Activated T-helper 1 cell treated with anti-CD3 and anti-CD28 coated beads, Interleukin-12 subunit alpha, Interleukin-12 subunit beta, Interleukin-2, Interleukin-4 antibody, amounts not matched to agents 30 ng/mL and 10 ng/mL and 1 ng/mL, durations not matched to agents 14 hours and 24 hours and 36 hours (primary cell): ENCODE data around the gene SULT1C3. TPM values are rescaled to one million over a fixed set of nuclear protein-coding genes. Genes with fewer than 3 reads are reported as not detected.

ENCODE experiments used
- DNase-seq: peaks from one replicate; pipeline ENCODE4 v3.0.0; 2021; ENCODE audit warnings: low spot score
- H3K27ac Mint-ChIP-seq: one replicate; pipeline ENCODE4 v1.8.0; 2021; ENCODE audit warnings: mild to moderate bottlenecking, mixed read lengths
- H3K27me3 Mint-ChIP-seq: one replicate; pipeline ENCODE4 v1.8.0; 2022; ENCODE audit warnings: mild to moderate bottlenecking, moderate library complexity, mixed read lengths; ENCODE audit not compliant: insufficient read depth
- H3K36me3 Mint-ChIP-seq: one replicate; pipeline ENCODE4 v1.8.0; 2021; ENCODE audit warnings: low read depth, mixed read lengths
- H3K4me1 Mint-ChIP-seq: one replicate; pipeline ENCODE4 v1.8.0; 2021; ENCODE audit warnings: low read depth, mixed read lengths
- H3K4me3 Mint-ChIP-seq: one replicate; pipeline ENCODE4 v1.8.0; 2021; ENCODE audit warnings: mild to moderate bottlenecking, moderate library complexity, mixed read lengths
- H3K9me3 Mint-ChIP-seq: one replicate; pipeline ENCODE4 v1.8.0; 2021; ENCODE audit warnings: mixed read lengths
- intact Hi-C: fragments of 100-400 bp; cut with micrococcal nuclease; formaldehyde crosslinking; loops from one replicate; pipeline ENCODE4 v1.15.1; 2024
- total RNA-seq: library from RNA; stranded (reverse); gene quantifications from 2 replicates; pipeline ENCODE4 v1.2.3, GENCODE V29; 2022

The SULT1C3 gene
- total RNA-seq = not detected in 2 replicates

DNA sequence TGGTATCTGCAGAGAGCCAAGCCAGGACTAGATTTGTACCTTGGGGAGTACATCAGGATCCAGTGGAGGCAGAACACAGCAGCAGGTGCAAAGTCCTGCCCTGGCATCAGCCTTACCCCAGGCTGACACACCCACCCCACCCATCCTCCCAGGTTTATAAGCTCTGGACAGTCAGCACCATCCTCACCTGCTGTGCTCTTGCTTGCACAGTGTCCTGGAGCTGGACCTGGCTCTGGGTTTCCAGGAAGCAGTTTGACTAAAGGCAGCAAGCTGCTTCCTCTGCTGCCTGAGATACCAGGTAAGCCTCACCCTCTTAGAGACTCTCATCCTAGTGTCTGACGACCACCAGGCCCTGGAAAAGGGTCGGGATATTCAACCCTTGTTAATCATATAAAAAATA is at the start of gene SULT1C3:
TSS of gene SULT1C3 (plus strand) at position 183 of the 400 bp plus-strand sequence. CDS start 7,227 bp downstream, outside the sequence.
- H3K27ac Mint-ChIP-seq = no peak within 1 kb of the TSS
- H3K27me3 Mint-ChIP-seq = peaks cover 2% of the 10 kb centered on the region
- no peak for DNase-seq
- intact Hi-C loops = no loop called here
- H3K4me3 Mint-ChIP-seq = no peak within 1 kb of the TSS
- no peaks in the 10 kb centered on the region for H3K4me1 Mint-ChIP-seq
- no peaks in the 10 kb centered on the region for H3K36me3 Mint-ChIP-seq
- H3K9me3 Mint-ChIP-seq = peaks cover 6% of the 10 kb centered on the region

DNA sequence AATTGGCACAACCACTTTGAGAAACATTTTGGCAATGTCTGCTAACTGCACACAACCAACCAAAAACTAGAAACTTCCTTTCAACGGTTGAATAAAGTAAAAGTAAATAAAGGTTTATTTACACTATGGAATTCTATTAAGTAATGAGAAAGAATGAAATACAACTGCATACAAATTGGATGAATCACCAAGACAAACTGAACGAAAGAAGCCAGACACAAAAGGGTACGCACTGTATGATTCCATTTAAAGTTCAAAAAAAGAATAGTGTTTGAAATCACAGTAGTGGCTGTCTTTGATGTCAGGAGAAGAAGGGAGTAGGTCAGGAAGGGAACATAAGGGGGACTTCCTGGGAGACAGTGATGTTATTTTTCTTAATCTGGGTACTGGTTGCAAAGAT is 46.5 kb upstream of the SULT1C3 start:
- H3K36me3 Mint-ChIP-seq = no peaks in the 10 kb centered on the region
- no peaks in the 10 kb centered on the region for H3K9me3 Mint-ChIP-seq
- H3K27me3 Mint-ChIP-seq = no peaks in the 10 kb centered on the region
- no peak for DNase-seq
- intact Hi-C loops = no loop called here
- H3K4me1 Mint-ChIP-seq = no peaks in the 10 kb centered on the region
- no peak overlapping the region for H3K27ac Mint-ChIP-seq
- no peak overlapping the region for H3K4me3 Mint-ChIP-seq

DNA sequence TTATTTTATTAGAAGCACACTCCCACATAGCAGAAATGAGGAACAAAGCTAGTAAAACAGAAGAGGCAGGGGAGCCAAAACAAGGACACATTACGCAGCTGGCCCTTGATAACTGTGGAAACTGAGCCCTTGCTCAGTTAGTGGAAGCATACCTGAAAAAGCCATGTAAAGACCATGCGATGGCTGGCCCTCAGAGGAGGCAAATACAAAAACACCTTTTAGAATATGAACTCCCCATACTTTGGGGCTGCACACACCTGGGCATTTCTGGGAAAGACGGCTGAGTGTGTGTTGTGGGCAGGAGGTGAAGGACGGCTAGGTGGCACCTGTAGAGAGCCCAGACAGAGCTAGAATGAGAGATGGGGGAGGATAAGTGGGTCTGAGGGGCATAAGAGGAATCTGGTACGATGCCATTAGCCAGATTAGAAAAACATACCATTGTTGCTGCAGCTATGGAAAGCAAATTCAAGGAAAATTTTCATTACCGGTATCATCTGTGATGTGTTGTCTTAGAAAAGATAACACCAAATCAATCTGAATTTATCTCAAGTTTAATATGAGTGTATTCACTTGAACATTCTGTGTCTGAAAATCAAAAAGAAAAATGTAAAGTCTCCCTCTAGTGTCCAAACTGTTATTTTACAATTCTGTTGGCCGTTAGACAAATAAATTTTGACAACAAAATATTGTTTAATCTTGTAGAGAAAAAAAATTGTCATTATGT is 45.2 kb upstream of the SULT1C3 start:
- intact Hi-C loops = loop anchor here (1.0 kb wide), 1 partner anchor 390 kb away; no protein-coding TSS in a partner anchor
- Mint-ChIP-seq H3K36me3 (no peaks in the 10 kb centered on the region), H3K9me3 (no peaks in the 10 kb centered on the region), H3K4me3 (no peak overlapping the region), H3K4me1 (no peaks in the 10 kb centered on the region), H3K27me3 (no peaks in the 10 kb centered on the region), H3K27ac (no peak overlapping the region)
- DNase-seq = no peak

DNA sequence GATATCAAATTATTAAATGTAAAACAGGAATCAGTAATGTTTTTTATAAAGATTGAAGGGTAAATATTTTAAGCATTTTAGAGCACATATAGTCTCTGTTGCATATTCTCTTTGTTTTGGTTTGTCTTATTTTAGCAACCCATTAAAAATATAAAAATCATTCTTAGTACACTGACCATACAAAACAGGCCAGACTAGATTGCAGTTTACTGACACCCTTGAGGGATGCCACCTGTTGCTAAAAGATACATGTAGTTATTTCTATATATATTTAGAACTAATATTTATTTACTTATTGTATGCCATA is 44.7 kb upstream of the SULT1C3 start:
- no peaks in the 10 kb centered on the region for H3K36me3 Mint-ChIP-seq
- no peaks in the 10 kb centered on the region for H3K4me1 Mint-ChIP-seq
- H3K27ac Mint-ChIP-seq = no peak overlapping the region
- no peaks in the 10 kb centered on the region for H3K9me3 Mint-ChIP-seq
- no peaks in the 10 kb centered on the region for H3K27me3 Mint-ChIP-seq
- H3K4me3 Mint-ChIP-seq = no peak overlapping the region
- no peak for DNase-seq
- intact Hi-C loops = loop anchor here (1.0 kb wide), 1 partner anchor 389 kb away; no protein-coding TSS in a partner anchor

DNA sequence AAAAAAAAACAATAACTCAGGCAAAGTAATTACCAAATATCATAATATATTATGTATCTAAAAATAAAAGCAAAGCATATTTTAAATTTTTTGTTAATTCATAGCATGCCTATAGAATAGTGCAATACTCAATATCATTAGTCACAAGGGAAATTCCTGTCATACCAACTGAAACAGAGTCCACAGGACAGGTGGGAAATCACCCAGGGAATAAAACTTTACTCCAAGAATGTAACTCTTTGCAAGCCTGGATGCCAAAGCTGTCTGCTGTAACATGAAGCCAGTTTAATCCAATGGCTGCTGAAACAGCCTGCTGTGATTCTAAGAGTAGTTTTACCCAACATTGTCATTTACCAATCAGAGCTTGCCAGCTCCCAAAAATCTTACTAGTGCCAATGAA is 40.0 kb upstream of the SULT1C3 start:
- Mint-ChIP-seq H3K4me3 (no peak overlapping the region), H3K4me1 (no peaks in the 10 kb centered on the region), H3K27me3 (no peaks in the 10 kb centered on the region), H3K36me3 (no peaks in the 10 kb centered on the region), H3K9me3 (peaks cover 10% of the 10 kb centered on the region), H3K27ac (no peak overlapping the region)
- DNase-seq = no peak
- intact Hi-C loops = no loop called here

DNA sequence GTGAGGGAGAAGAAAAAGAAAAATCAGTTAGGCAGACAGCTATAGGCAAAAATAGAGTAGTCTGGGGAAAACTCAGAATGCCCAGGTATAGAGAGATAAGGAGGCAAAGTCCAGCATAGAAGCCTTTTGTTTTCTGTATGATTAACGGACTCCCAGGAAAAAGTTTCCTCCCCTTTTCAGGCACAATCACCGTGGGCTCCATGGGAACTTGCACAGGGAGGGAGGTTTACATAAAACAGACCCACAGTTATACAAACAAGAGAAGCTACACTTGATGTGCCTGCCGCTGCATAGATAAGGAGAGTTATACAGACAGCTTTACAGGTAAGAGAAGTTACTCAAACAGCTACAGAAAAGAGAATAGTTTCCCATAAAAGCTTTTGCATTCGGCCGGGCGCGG is 39.2 kb upstream of the SULT1C3 start:
- intact Hi-C loops = no loop called here
- no peaks in the 10 kb centered on the region for H3K27me3 Mint-ChIP-seq

DNA sequence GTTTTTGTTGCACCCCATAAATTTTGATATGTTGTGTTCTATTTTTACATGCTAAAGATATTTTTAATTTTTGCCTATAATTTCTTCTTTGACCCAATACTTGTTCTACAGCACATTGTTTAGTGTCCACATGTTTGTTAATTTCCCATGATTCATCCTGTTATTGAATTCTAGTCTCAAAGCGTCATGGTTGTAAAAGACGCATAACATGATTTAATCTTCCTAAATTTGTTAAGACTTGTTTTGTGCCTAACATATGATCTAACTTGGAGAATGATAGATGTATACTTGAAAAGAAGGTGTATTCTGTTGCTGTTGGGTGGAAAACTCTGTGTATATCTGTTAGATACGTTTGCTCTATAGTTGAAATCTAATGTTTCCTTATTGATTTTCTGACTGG is 27.1 kb upstream of the SULT1C3 start:
- peaks cover 4% of the 10 kb centered on the region for H3K9me3 Mint-ChIP-seq
- DNase-seq = no peak
- no peaks in the 10 kb centered on the region for H3K36me3 Mint-ChIP-seq
- H3K27me3 Mint-ChIP-seq = peaks cover 4% of the 10 kb centered on the region
- no peaks in the 10 kb centered on the region for H3K4me1 Mint-ChIP-seq
- intact Hi-C loops = no loop called here
- H3K27ac Mint-ChIP-seq = no peak overlapping the region
- H3K4me3 Mint-ChIP-seq = no peak overlapping the region

More for the DNA sequence above, 39.2 kb upstream of the SULT1C3 start:
- DNase-seq = no peak
- H3K9me3 Mint-ChIP-seq = peaks cover 10% of the 10 kb centered on the region
- H3K4me1 Mint-ChIP-seq = no peaks in the 10 kb centered on the region
- H3K4me3 Mint-ChIP-seq = no peak overlapping the region
- no peaks in the 10 kb centered on the region for H3K36me3 Mint-ChIP-seq
- H3K27ac Mint-ChIP-seq = no peak overlapping the region

DNA sequence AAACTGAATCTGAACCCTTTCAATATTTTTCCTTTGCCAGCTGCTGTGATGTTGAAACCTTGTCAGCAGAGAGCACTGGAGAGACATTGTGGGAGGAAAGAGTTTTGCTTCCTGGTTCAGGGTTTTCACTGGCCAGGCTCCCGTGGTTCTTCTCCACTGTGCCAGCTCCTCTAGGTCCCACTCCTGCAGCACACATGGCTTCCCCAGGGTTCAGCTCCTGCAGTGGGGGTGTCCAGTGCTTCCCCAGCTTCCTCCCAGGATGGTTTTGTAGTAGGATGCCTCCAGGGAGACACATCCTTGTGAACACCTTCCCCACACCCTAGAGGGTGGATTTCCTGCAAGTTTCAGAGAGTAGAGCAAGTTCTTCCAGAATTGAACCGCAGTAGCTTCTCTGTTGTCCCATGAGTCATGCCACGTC is 24.0 kb upstream of the SULT1C3 start:
- Mint-ChIP-seq H3K4me3 (no peak overlapping the region), H3K9me3 (no peaks in the 10 kb centered on the region), H3K27me3 (peaks cover 4% of the 10 kb centered on the region), H3K27ac (no peak overlapping the region), H3K36me3 (no peaks in the 10 kb centered on the region), H3K4me1 (no peaks in the 10 kb centered on the region)
- DNase-seq = no peak
- intact Hi-C loops = no loop called here

DNA sequence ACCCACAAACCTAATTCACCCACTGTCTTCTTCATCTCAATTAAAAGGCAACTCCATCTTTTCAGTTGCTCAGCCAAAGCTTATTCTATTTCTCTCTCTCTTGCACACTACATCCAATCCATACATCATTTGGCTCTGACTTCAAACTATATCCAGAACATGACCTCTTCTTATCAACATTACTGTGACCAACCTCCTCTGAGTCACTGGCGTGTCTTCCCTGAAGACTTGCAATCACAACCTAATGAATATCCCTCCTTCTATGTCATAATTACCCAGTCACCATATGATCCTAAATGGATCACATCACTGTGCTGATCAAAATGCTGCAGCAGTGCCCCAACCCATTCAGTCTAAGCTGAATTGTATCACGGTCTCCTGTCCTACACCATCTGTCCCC is 22.6 kb upstream of the SULT1C3 start:
- H3K27ac Mint-ChIP-seq = no peak overlapping the region
- intact Hi-C loops = no loop called here
- H3K9me3 Mint-ChIP-seq = no peaks in the 10 kb centered on the region

DNA sequence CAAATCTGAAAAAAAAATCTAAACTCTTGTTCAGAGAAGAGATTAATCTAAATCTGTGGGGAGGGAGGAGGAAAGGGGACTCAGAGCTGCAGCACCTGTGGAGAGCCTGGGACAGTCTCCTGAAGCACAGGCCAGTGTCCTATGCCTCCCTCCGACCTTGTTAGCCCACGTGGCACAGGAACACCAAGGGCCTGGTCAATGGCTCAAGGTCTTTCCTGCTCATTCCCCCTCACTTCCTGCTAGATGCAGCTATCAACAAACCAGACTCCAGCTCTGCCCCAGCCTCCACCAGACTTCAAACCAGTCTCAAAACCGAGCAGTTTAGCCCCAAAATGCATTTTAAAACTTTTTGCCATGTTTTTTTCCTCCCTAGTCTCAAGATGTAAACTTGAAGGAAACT is 20.1 kb upstream of the SULT1C3 start:
- Mint-ChIP-seq H3K36me3 (no peaks in the 10 kb centered on the region), H3K27ac (no peak overlapping the region), H3K27me3 (no peaks in the 10 kb centered on the region), H3K4me1 (no peaks in the 10 kb centered on the region), H3K4me3 (no peak overlapping the region), H3K9me3 (no peaks in the 10 kb centered on the region)
- intact Hi-C loops = loop anchor here (5.0 kb wide), 1 partner anchor 852 kb away; no protein-coding TSS in a partner anchor
- no peak for DNase-seq

More for the DNA sequence above, 22.6 kb upstream of the SULT1C3 start:
- Mint-ChIP-seq H3K4me1 (no peaks in the 10 kb centered on the region), H3K4me3 (no peak overlapping the region), H3K36me3 (no peaks in the 10 kb centered on the region), H3K27me3 (peaks cover 4% of the 10 kb centered on the region)
- DNase-seq = no peak

DNA sequence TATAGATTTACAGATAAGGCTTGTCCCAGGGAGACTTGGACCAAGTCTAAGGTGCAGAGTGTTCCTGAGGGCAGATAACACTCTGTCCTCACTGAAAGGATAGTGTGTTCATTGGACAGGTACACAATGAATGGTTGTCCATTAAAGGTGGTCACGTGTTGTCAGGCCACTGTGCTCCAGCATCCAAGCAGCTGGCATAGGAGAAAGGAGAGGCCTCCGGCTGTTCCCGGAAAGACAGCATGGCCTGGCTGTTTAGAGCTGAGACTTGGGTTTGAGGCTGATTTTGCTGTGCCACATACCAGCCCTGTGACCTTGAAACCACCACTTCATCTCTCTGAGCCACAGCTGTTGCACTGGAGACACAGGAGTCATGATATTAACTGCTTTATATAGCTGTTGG is 19.6 kb upstream of the SULT1C3 start:
- no peak for DNase-seq
- no peak overlapping the region for H3K4me3 Mint-ChIP-seq
- intact Hi-C loops = loop anchor here (5.0 kb wide), 1 partner anchor 853 kb away; no protein-coding TSS in a partner anchor
- no peaks in the 10 kb centered on the region for H3K4me1 Mint-ChIP-seq
- H3K36me3 Mint-ChIP-seq = no peaks in the 10 kb centered on the region
- no peaks in the 10 kb centered on the region for H3K27me3 Mint-ChIP-seq
- H3K27ac Mint-ChIP-seq = no peak overlapping the region
- H3K9me3 Mint-ChIP-seq = no peaks in the 10 kb centered on the region

DNA sequence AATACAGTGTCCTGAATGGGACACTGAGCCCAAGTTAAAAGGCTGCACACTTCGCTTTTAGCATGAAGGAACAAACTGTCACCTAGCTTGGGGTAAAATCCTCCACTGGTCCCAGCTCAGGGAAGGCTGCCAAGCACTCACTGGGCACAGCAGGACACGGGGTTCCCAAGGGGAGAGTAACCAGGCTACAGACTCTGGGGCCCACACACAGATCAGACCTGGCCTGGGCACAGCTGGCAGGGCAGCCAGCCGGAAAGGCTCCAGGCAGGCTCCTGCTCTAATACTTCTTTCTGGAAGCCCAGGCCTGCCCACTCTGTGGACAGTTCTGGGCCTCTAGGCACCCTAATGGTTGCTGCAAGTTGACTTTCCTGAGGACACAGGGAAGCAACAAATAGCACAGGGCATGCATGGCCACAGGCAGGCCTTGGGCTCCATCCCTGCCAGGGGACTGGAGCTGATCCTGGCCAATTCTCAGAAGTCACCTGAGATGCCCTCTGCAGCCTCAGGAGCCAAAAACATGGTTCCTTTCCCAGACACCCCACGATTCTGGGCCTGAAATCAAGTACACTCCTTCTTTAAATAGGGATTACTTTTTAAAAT is 18.7 kb upstream of the SULT1C3 start:
- no peak for DNase-seq
- intact Hi-C loops = loop anchor here (5.0 kb wide), 1 partner anchor 854 kb away; no protein-coding TSS in a partner anchor
- no peaks in the 10 kb centered on the region for H3K36me3 Mint-ChIP-seq

DNA sequence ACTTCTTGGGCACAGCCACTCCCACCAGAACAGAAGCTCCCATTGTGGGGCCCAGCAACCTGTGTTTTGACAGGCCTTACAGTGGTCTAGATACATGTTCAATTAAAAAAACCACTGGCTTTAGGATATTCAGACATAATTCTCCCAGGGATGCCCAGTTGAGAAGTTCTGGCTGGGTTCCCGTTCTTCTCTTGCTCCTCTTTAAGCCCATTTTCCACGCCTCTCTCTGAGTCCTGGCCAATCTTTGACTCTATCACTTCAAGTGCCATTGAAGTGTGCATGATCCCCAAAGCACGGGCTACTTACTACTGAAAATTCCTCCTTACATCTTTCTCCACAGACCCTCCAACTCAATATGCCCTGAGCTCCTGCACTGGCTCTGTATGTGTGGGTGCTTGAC is 17.5 kb upstream of the SULT1C3 start:
- Mint-ChIP-seq H3K27ac (no peak overlapping the region), H3K4me3 (no peak overlapping the region), H3K27me3 (peaks cover 2% of the 10 kb centered on the region), H3K4me1 (no peaks in the 10 kb centered on the region), H3K9me3 (no peaks in the 10 kb centered on the region), H3K36me3 (no peaks in the 10 kb centered on the region)
- intact Hi-C loops = loop anchor here (5.0 kb wide), 1 partner anchor 855 kb away; no protein-coding TSS in a partner anchor
- no peak for DNase-seq

More for the DNA sequence above, 18.7 kb upstream of the SULT1C3 start:
- H3K4me3 Mint-ChIP-seq = no peak overlapping the region
- H3K9me3 Mint-ChIP-seq = no peaks in the 10 kb centered on the region
- no peak overlapping the region for H3K27ac Mint-ChIP-seq
- H3K27me3 Mint-ChIP-seq = no peaks in the 10 kb centered on the region
- no peaks in the 10 kb centered on the region for H3K4me1 Mint-ChIP-seq
